ENCODE measurements around the gene POPDC2. TPM values are rescaled to one million over a fixed set of nuclear protein-coding genes. Genes with fewer than 3 reads are reported as not detected.

The POPDC2 gene
- total and polyA plus RNA-seq, 2 of the 4 experiments (the other 2 are of a cell fraction), result under 0.01 to 0.29 TPM

- Histone ChIP-seq H2AK9ac (replicated peaks; ENCODE audit: low read depth, low read length, poor library complexity) (no peak overlapping the region), H3K9me1 (ENCODE audit: insufficient read depth, low read length) (no peaks in the 10 kb centered on the region), H2BK15ac (ENCODE audit: low read depth, low read length) (no peak overlapping the region), H3K27me3 (ENCODE audit: control insufficient read depth, insufficient read depth, low read length) (peaks cover 21% of the 10 kb centered on the region), H3K14ac (replicated peaks; ENCODE audit: low read depth, low read length) (no peak overlapping the region), H3K56ac (ENCODE audit: extremely low read depth, insufficient read depth, low read length) (no peak overlapping the region), H4K5ac (ENCODE audit: low read depth, low read length) (no peak overlapping the region), H3K18ac (ENCODE audit: low read depth, low read length) (no peak overlapping the region), H2AFZ (replicated peaks; ENCODE audit: low read length, poor library complexity) (no peak overlapping the region), H2BK20ac (ENCODE audit: low read depth, low read length) (no peak overlapping the region), H4K20me1 (ENCODE audit: insufficient read depth, low read length) (no peaks in the 10 kb centered on the region), H3K79me1 (ENCODE audit: low read depth in 1 of 2, low read length in 2 of 2) (no peaks in the 10 kb centered on the region), H3K27ac (ENCODE audit: insufficient read depth, low read length) (no peak overlapping the region), H3K4me1 (ENCODE audit: control insufficient read depth, insufficient read depth, low read length) (no peaks in the 10 kb centered on the region), H4K91ac (ENCODE audit: insufficient read depth, low read depth, low read length) (no peak overlapping the region), H2AK5ac (ENCODE audit: low read depth, low read length) (no peak overlapping the region), H2BK5ac (ENCODE audit: low read depth, low read length, poor library complexity, severe bottlenecking) (no peak overlapping the region), H3K9me3 (ENCODE audit: control insufficient read depth, insufficient read depth, low read length) (no peaks in the 10 kb centered on the region), H3K4me2 (ENCODE audit: low read depth, low read length) (no peak overlapping the region), H3K23ac (ENCODE audit: low read depth, low read length) (no peak overlapping the region), H3K4ac (ENCODE audit: low read depth, low read length) (no peak overlapping the region), H2BK120ac (ENCODE audit: low read depth, low read length) (no peak overlapping the region), H3K9ac (ENCODE audit: low read depth, low read length) (no peak overlapping the region), H3K36me3 (ENCODE audit: control insufficient read depth, insufficient read depth, low read length) (no peaks in the 10 kb centered on the region), H4K8ac (ENCODE audit: low read depth in 2 of 2, low read length in 2 of 2) (no peak overlapping the region), H3K4me3 (ENCODE audit: insufficient read depth, low read depth, low read length) (no peak overlapping the region)
- dilution Hi-C loops (cut with HindIII; ENCODE audit: low sequenced_read_pairs, unreplicated experiment), result no loop called here
- DNase-seq, result peak; percentile 52
- in situ Hi-C loops (cut with MboI; ENCODE audit: low sequenced_read_pairs), result no loop called here
- no peak; the same call in 1 of the 2 replicates for ATAC-seq (ENCODE audit: low read depth)
- no TSS peak for BruUV-seq (replicated peaks)
- ChIA-PET POLR2A (ENCODE audit: unreplicated experiment) (no interaction called here), CTCF (interaction anchor here (0.7 kb wide), 1 partner anchor 207 kb away, joined by 4 read pairs; no protein-coding TSS in a partner anchor)
- TF ChIP-seq RFX5 (IDR thresholded peaks at IDR 0.05; ENCODE audit: low read depth, low read length) (no peak), USF2 (IDR thresholded peaks at IDR 0.05; ENCODE audit: low read depth, low read length) (no peak), MAZ (IDR thresholded peaks at IDR 0.05; ENCODE audit: borderline replicate concordance, low read depth, low read length) (no peak), SMC3 (IDR thresholded peaks at IDR 0.05; ENCODE audit: low read depth, low read length) (no peak), CHD1 (IDR thresholded peaks at IDR 0.05; ENCODE audit: low read depth, low read length) (no peak), RCOR1 (IDR thresholded peaks at IDR 0.05; ENCODE audit: insufficient replicate concordance, low read length) (no peak), MXI1 (IDR thresholded peaks at IDR 0.05; ENCODE audit: borderline replicate concordance, low read depth, low read length) (no peak), ELK1 (IDR thresholded peaks at IDR 0.05; ENCODE audit: borderline replicate concordance, low read depth, low read length) (no peak), BHLHE40 (IDR thresholded peaks at IDR 0.05; ENCODE audit: low read depth, low read length) (no peak), CTCF (conservative IDR thresholded peaks at IDR 0.05; ENCODE audit: low read depth, low read length) (no peak), FOS (IDR thresholded peaks at IDR 0.05; ENCODE audit: low read depth, low read length) (no peak), POLR2A (IDR thresholded peaks at IDR 0.05; ENCODE audit: low read depth, low read length) (no peak), NFE2L2 (IDR thresholded peaks at IDR 0.05; ENCODE audit: low read depth, low read length) (no peak)
- WGBS, 2 experiments (ENCODE audit: extremely low coverage in 2 of 2, insufficient read length in 1 of 2), result no CpG with 5 or more reads among the region's 1 CpG
- intact Hi-C loops (cut with micrococcal nuclease), result no loop called here
Measured at GRCh38 chr3:119604878-119605277, 55.5 kb downstream of the POPDC2 start.
